ENCODE measurements around the gene DUSP14. TPM values are rescaled to one million over a fixed set of nuclear protein-coding genes. Genes with fewer than 3 reads are reported as not detected.

DUSP14 gene
- total RNA-seq, 1 experiment from 2014 or later = 22.4 TPM

DNA sequence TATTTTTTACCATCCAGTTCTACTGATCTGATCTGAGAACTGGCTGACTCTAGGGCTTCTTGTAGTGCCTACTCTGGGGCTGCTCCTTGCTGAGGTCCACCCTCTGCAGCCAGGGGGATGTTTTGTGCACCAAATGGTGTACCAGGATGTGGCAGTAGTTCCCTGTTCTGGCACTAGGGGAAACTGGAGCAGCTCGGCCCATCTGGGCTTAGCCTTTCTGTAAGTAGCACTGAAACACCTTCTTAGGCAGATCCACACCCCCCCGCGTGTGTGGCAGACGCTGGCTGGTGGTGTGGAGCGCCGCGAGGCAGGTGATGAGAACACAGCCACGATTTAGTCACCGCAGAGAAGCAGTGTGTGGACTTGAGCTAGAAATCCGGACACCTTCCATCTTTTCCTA lies 17.0 kb downstream of the DUSP14 start:
- Mint-ChIP-seq H3K4me1 (peaks cover 14% of the 10 kb centered on the region), H3K36me3 (0 out of 2 replicates have a peak, but pooled peaks cover 3% of the 10 kb centered on the region), H3K27ac (peak overlapping the region; percentile 43), H3K4me3 (no peak overlapping the region), H3K27me3 (ENCODE audit: low read depth) (no peaks in the 10 kb centered on the region), H3K9me3 (no peaks in the 10 kb centered on the region)
- ATAC-seq (peak; percentile 99), DNase-seq (ENCODE audit: low spot score) (peak; percentile 79)
- ChIA-PET CTCF (interaction anchor here (0.6 to 2.2 kb wide), 22 partner anchors 8 to 264 kb away, joined by 3 to 19 read pairs (median 4); no protein-coding TSS in a partner anchor), POLR2A (no interaction called here)
- TF ChIP-seq NR2C2 (CRISPR knock-in tag; IDR thresholded peaks at IDR 0.05) = no peak
- TF ChIP-seq ZNF416 (CRISPR knock-in tag; IDR thresholded peaks at IDR 0.05) = no peak
- no peak for TF ChIP-seq SP1 (CRISPR knock-in tag; conservative IDR thresholded peaks at IDR 0.05)
- TF ChIP-seq, protein P1, sequence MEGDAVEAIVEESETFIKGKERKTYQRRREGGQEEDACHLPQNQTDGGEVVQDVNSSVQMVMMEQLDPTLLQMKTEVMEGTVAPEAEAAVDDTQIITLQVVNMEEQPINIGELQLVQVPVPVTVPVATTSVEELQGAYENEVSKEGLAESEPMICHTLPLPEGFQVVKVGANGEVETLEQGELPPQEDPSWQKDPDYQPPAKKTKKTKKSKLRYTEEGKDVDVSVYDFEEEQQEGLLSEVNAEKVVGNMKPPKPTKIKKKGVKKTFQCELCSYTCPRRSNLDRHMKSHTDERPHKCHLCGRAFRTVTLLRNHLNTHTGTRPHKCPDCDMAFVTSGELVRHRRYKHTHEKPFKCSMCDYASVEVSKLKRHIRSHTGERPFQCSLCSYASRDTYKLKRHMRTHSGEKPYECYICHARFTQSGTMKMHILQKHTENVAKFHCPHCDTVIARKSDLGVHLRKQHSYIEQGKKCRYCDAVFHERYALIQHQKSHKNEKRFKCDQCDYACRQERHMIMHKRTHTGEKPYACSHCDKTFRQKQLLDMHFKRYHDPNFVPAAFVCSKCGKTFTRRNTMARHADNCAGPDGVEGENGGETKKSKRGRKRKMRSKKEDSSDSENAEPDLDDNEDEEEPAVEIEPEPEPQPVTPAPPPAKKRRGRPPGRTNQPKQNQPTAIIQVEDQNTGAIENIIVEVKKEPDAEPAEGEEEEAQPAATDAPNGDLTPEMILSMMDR (IDR thresholded peaks at IDR 0.05) = peak; percentile 43; the same call in 1 of the 2 replicates

DNA sequence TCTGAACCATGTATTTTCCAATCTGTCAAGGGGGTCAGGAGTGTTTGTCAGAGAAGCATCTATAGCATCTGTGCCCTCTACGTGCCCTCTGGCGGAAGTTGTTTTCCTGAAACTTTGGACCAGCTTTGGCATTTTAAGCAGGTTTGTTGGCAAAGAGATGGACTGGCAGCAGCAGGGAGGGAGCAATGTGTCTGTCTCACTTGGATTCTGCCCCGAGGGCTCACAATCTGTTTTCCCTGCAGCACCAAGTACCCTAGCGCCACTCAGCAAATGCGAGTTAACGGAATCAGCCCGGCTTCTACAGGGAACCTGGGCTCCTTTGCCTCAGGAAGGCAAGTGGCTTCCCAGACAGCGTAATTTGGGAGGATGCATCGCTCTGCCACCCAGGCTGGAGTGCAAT lies 17.4 kb downstream of the DUSP14 start:
- ChIA-PET POLR2A (no interaction called here), CTCF (interaction anchor here (0.6 to 2.2 kb wide), 20 partner anchors 8 to 263 kb away, joined by 3 to 19 read pairs (median 4); no protein-coding TSS in a partner anchor)
- H3K4me3 Mint-ChIP-seq = no peak overlapping the region
- ATAC-seq (no peak), DNase-seq (ENCODE audit: low spot score) (no peak)
- no peaks in the 10 kb centered on the region for H3K9me3 Mint-ChIP-seq
- peak overlapping the region; percentile 43; the same call in 1 of the 2 replicates for H3K27ac Mint-ChIP-seq
- peaks cover 14% of the 10 kb centered on the region for H3K4me1 Mint-ChIP-seq
- TF ChIP-seq, protein P2, sequence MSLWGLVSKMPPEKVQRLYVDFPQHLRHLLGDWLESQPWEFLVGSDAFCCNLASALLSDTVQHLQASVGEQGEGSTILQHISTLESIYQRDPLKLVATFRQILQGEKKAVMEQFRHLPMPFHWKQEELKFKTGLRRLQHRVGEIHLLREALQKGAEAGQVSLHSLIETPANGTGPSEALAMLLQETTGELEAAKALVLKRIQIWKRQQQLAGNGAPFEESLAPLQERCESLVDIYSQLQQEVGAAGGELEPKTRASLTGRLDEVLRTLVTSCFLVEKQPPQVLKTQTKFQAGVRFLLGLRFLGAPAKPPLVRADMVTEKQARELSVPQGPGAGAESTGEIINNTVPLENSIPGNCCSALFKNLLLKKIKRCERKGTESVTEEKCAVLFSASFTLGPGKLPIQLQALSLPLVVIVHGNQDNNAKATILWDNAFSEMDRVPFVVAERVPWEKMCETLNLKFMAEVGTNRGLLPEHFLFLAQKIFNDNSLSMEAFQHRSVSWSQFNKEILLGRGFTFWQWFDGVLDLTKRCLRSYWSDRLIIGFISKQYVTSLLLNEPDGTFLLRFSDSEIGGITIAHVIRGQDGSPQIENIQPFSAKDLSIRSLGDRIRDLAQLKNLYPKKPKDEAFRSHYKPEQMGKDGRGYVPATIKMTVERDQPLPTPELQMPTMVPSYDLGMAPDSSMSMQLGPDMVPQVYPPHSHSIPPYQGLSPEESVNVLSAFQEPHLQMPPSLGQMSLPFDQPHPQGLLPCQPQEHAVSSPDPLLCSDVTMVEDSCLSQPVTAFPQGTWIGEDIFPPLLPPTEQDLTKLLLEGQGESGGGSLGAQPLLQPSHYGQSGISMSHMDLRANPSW (CRISPR knock-in tag; conservative IDR thresholded peaks at IDR 0.05; ENCODE audit: low read depth) = no peak
- TF ChIP-seq, protein P3, sequence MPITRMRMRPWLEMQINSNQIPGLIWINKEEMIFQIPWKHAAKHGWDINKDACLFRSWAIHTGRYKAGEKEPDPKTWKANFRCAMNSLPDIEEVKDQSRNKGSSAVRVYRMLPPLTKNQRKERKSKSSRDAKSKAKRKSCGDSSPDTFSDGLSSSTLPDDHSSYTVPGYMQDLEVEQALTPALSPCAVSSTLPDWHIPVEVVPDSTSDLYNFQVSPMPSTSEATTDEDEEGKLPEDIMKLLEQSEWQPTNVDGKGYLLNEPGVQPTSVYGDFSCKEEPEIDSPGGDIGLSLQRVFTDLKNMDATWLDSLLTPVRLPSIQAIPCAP (CRISPR knock-in tag; IDR thresholded peaks at IDR 0.05) = no peak
- TF ChIP-seq PRRX2 (CRISPR knock-in tag; IDR thresholded peaks at IDR 0.05) = no peak
- TF ChIP-seq, protein P1 (IDR thresholded peaks at IDR 0.05) = no peak
- TF ChIP-seq ZBTB21 (CRISPR knock-in tag; IDR thresholded peaks at IDR 0.05; ENCODE audit: borderline replicate concordance) = no peak
- TF ChIP-seq NFYB (CRISPR knock-in tag; conservative IDR thresholded peaks at IDR 0.05; ENCODE audit: low read depth) = no peak
- no peak for TF ChIP-seq SMAD4 (CRISPR knock-in tag; IDR thresholded peaks at IDR 0.05)
- no peak for TF ChIP-seq GRHL2 (CRISPR knock-in tag; IDR thresholded peaks at IDR 0.05; ENCODE audit: insufficient replicate concordance, severe bottlenecking)
- TF ChIP-seq, protein P4, sequence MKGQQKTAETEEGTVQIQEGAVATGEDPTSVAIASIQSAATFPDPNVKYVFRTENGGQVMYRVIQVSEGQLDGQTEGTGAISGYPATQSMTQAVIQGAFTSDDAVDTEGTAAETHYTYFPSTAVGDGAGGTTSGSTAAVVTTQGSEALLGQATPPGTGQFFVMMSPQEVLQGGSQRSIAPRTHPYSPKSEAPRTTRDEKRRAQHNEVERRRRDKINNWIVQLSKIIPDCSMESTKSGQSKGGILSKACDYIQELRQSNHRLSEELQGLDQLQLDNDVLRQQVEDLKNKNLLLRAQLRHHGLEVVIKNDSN (CRISPR knock-in tag; IDR thresholded peaks at IDR 0.05) = no peak
- H3K27me3 Mint-ChIP-seq (ENCODE audit: low read depth) = no peaks in the 10 kb centered on the region
- peaks cover 5% of the 10 kb centered on the region for H3K36me3 Mint-ChIP-seq

DNA sequence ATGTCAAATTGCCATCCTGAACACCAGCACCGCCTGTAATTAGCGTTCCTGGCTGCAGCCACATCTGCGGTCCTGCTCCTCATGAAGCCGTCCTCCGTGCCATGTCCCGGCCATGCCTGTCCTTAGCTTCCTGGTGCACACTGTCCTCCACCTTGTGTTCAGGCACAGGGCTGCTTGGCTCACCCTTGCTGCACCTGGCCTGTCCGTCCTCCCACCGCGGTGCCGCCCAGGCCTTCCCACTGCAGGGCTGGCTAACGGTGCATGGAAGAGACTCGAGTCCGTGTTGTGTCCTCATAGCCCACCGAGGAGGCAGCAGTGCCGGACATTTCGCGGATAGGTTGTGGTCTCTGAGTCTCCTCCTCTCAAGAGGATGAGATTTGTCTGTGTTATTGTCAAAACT lies 20.4 kb downstream of the DUSP14 start:
- no peaks in the 10 kb centered on the region for H3K9me3 Mint-ChIP-seq
- no peak for DNase-seq (ENCODE audit: low spot score)
- peaks cover 10% of the 10 kb centered on the region for H3K4me1 Mint-ChIP-seq
- peak overlapping the region; percentile 68; the same call in 1 of the 2 replicates for H3K27ac Mint-ChIP-seq
- ATAC-seq = no peak
- ChIA-PET CTCF (no interaction called here), POLR2A (no interaction called here)
- no peaks in the 10 kb centered on the region for H3K27me3 Mint-ChIP-seq (ENCODE audit: low read depth)
- H3K36me3 Mint-ChIP-seq = peaks cover 12% of the 10 kb centered on the region
- H3K4me3 Mint-ChIP-seq = no peak overlapping the region
- TF ChIP-seq, protein P5, sequence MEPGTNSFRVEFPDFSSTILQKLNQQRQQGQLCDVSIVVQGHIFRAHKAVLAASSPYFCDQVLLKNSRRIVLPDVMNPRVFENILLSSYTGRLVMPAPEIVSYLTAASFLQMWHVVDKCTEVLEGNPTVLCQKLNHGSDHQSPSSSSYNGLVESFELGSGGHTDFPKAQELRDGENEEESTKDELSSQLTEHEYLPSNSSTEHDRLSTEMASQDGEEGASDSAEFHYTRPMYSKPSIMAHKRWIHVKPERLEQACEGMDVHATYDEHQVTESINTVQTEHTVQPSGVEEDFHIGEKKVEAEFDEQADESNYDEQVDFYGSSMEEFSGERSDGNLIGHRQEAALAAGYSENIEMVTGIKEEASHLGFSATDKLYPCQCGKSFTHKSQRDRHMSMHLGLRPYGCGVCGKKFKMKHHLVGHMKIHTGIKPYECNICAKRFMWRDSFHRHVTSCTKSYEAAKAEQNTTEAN (CRISPR knock-in tag; IDR thresholded peaks at IDR 0.05) = no peak
- TF ChIP-seq, protein P4 (CRISPR knock-in tag; IDR thresholded peaks at IDR 0.05) = no peak
- TF ChIP-seq, protein P6, sequence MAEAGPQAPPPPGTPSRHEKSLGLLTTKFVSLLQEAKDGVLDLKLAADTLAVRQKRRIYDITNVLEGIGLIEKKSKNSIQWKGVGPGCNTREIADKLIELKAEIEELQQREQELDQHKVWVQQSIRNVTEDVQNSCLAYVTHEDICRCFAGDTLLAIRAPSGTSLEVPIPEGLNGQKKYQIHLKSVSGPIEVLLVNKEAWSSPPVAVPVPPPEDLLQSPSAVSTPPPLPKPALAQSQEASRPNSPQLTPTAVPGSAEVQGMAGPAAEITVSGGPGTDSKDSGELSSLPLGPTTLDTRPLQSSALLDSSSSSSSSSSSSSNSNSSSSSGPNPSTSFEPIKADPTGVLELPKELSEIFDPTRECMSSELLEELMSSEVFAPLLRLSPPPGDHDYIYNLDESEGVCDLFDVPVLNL (CRISPR knock-in tag; IDR thresholded peaks at IDR 0.05; ENCODE audit: borderline replicate concordance, low read depth) = no peak
- TF ChIP-seq ZNF671 (CRISPR knock-in tag; IDR thresholded peaks at IDR 0.05) (no peak), TP53 (CRISPR knock-in tag; IDR thresholded peaks at IDR 0.05) (no peak), FOXK1 (CRISPR knock-in tag; IDR thresholded peaks at IDR 0.05) (no peak), ELF4 (CRISPR knock-in tag; IDR thresholded peaks at IDR 0.05; ENCODE audit: low read depth) (no peak), CREM (CRISPR knock-in tag; IDR thresholded peaks at IDR 0.05) (no peak)
- TF ChIP-seq, protein P7, sequence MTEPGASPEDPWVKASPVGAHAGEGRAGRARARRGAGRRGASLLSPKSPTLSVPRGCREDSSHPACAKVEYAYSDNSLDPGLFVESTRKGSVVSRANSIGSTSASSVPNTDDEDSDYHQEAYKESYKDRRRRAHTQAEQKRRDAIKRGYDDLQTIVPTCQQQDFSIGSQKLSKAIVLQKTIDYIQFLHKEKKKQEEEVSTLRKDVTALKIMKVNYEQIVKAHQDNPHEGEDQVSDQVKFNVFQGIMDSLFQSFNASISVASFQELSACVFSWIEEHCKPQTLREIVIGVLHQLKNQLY (CRISPR knock-in tag; IDR thresholded peaks at IDR 0.05) = no peak

Measured in WTC11 (cell line).